ENCODE data around the gene PM20D1.

DNA sequence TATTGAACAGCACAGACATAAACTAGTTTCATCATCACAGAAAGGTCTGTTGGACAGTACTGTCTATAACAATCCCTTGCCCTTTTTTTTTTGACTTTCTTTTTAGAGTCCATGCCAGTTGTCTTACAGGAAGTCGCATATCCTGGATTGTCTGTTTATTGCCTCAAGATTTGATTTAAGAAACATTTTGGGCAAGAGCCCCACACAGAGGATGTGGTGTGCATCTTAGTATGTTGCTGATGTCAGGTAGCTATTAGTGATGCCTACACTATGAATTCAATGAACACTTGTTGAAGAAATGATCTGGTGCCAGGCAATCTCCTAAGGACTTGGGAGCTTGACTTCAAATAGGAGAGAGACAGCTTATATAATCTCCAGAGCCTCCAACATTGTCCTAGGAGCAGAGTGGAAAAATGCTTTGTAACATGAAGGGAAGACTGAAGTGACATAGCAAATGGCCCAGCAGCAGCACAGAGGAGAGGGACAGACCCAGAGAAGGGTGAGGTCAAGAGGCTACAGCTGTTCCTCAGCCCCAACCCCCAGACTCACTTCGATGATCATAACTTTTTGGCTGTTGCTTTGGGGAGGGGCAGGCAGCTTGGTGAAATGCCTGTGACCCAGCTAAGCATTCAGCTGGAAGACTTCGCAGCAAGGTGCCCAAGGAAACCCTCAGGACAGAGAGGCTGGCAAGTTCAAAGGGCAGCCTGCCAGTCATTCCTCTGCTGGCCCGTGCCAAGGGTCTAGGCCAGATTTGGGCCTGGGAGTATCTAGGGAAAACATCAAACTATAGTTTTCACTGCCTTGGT is 67.1 kb downstream of the PM20D1 start:
- TF ChIP-seq, protein P1, sequence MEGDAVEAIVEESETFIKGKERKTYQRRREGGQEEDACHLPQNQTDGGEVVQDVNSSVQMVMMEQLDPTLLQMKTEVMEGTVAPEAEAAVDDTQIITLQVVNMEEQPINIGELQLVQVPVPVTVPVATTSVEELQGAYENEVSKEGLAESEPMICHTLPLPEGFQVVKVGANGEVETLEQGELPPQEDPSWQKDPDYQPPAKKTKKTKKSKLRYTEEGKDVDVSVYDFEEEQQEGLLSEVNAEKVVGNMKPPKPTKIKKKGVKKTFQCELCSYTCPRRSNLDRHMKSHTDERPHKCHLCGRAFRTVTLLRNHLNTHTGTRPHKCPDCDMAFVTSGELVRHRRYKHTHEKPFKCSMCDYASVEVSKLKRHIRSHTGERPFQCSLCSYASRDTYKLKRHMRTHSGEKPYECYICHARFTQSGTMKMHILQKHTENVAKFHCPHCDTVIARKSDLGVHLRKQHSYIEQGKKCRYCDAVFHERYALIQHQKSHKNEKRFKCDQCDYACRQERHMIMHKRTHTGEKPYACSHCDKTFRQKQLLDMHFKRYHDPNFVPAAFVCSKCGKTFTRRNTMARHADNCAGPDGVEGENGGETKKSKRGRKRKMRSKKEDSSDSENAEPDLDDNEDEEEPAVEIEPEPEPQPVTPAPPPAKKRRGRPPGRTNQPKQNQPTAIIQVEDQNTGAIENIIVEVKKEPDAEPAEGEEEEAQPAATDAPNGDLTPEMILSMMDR (IDR thresholded peaks at IDR 0.05): no peak
- TF ChIP-seq EZH2 (IDR thresholded peaks at IDR 0.05; ENCODE audit: borderline replicate concordance, insufficient read depth, low read depth, low read length, poor library complexity, severe bottlenecking): no peak
